ENCODE data around the gene GNAI3. TPM values are rescaled to one million over a fixed set of nuclear protein-coding genes. Genes with fewer than 3 reads are reported as not detected.

GNAI3 gene
- total RNA-seq, 1 experiment from 2014 or later, result 6.8 TPM

- Histone ChIP-seq H3K79me2 (ENCODE audit: low read length) (peaks cover 100% of the 10 kb centered on the region), H3K4me3 (ENCODE audit: low read length) (no peak overlapping the region), H3K27me3 (ENCODE audit: low read length) (no peaks in the 10 kb centered on the region), H4K20me1 (ENCODE audit: low read length) (peaks cover 37% of the 10 kb centered on the region), H3K9ac (ENCODE audit: low read length) (no peak overlapping the region), H3K36me3 (ENCODE audit: low read depth, low read length) (no peaks in the 10 kb centered on the region), H3K4me1 (ENCODE audit: insufficient read depth, low read length) (peaks cover 20% of the 10 kb centered on the region), H3F3A (ENCODE audit: low read length, unreplicated experiment) (no peaks in the 10 kb centered on the region), H3K4me2 (ENCODE audit: low read length) (no peak overlapping the region), H2AFZ (ENCODE audit: low read length) (no peak overlapping the region), H3K9me2 (replicated peaks; ENCODE audit: low read length) (no peaks in the 10 kb centered on the region), H3K9me3 (ENCODE audit: low read length) (no peaks in the 10 kb centered on the region), H3K27ac (ENCODE audit: low read length) (no peak overlapping the region)
- intact Hi-C loops (cut with micrococcal nuclease), result no loop called here
- BruUV-seq (replicated peaks), result no TSS peak
- no peak for ATAC-seq
- ChIA-PET CTCF (no interaction called here), POLR2A (ENCODE audit: unreplicated experiment) (no interaction called here)
- no peak for DNase-seq
- TF ChIP-seq, protein P1, sequence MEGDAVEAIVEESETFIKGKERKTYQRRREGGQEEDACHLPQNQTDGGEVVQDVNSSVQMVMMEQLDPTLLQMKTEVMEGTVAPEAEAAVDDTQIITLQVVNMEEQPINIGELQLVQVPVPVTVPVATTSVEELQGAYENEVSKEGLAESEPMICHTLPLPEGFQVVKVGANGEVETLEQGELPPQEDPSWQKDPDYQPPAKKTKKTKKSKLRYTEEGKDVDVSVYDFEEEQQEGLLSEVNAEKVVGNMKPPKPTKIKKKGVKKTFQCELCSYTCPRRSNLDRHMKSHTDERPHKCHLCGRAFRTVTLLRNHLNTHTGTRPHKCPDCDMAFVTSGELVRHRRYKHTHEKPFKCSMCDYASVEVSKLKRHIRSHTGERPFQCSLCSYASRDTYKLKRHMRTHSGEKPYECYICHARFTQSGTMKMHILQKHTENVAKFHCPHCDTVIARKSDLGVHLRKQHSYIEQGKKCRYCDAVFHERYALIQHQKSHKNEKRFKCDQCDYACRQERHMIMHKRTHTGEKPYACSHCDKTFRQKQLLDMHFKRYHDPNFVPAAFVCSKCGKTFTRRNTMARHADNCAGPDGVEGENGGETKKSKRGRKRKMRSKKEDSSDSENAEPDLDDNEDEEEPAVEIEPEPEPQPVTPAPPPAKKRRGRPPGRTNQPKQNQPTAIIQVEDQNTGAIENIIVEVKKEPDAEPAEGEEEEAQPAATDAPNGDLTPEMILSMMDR (conservative IDR thresholded peaks at IDR 0.05; ENCODE audit: low read depth, low read length), result no peak
- TF ChIP-seq EZH2 (IDR thresholded peaks at IDR 0.05; ENCODE audit: low read length, unreplicated experiment) (no peak), EZH2phosphoT487 (IDR thresholded peaks at IDR 0.05; ENCODE audit: borderline replicate concordance, low read length) (no peak)
Measured at GRCh38 chr1:109564194-109564878, 15.9 kb downstream of the GNAI3 start.

DNA sequence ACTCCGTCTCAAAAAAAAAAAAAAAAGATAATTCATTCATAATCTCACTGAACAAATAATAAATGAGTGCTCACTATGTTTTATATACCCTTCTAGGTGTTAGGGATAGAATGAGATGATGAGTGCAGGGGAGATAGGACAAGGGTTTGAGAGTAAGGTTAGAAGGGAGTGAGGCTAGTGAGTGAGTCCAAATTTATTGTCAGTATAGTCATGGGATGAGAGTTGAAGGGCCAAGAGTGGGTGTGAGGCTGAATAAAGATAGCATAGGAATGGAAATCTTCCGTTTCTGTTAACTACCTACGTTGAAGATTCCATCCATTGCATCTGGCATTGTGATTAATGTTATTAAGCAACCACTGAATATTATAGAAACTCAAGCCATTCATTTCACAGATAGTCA lies 16.8 kb downstream of the GNAI3 start:
- Histone ChIP-seq H3K36me3 (ENCODE audit: low read depth, low read length) (no peaks in the 10 kb centered on the region), H3K4me2 (ENCODE audit: low read length) (no peak overlapping the region), H3K27me3 (ENCODE audit: low read length) (no peaks in the 10 kb centered on the region), H3K79me2 (ENCODE audit: low read length) (peaks cover 98% of the 10 kb centered on the region), H3K9me3 (ENCODE audit: low read length) (no peaks in the 10 kb centered on the region), H2AFZ (ENCODE audit: low read length) (no peak overlapping the region), H3K9ac (ENCODE audit: low read length) (no peak overlapping the region), H3F3A (ENCODE audit: low read length, unreplicated experiment) (no peaks in the 10 kb centered on the region), H3K4me1 (ENCODE audit: insufficient read depth, low read length) (peaks cover 29% of the 10 kb centered on the region), H3K4me3 (ENCODE audit: low read length) (no peak overlapping the region), H3K27ac (ENCODE audit: low read length) (no peak overlapping the region), H4K20me1 (ENCODE audit: low read length) (peaks cover 38% of the 10 kb centered on the region), H3K9me2 (replicated peaks; ENCODE audit: low read length) (no peaks in the 10 kb centered on the region)
- TF ChIP-seq, protein P1 (conservative IDR thresholded peaks at IDR 0.05; ENCODE audit: low read depth, low read length), result no peak
- TF ChIP-seq EZH2 (IDR thresholded peaks at IDR 0.05; ENCODE audit: low read length, unreplicated experiment) (no peak), EZH2phosphoT487 (IDR thresholded peaks at IDR 0.05; ENCODE audit: borderline replicate concordance, low read length) (no peak)
- POLR2A ChIA-PET (ENCODE audit: unreplicated experiment), result no interaction called here
- ATAC-seq (no peak), DNase-seq (no peak)
- BruUV-seq (replicated peaks), result no TSS peak
- intact Hi-C loops (cut with micrococcal nuclease), result no loop called here
- CTCF ChIA-PET, result no interaction called here

- no peaks in the 10 kb centered on the region for H3F3A ChIP-seq (ENCODE audit: low read length, unreplicated experiment)
- no peaks in the 10 kb centered on the region for H3K9me3 ChIP-seq (ENCODE audit: low read length)
- no peak overlapping the region for H3K4me3 ChIP-seq (ENCODE audit: low read length)
- H3K27me3 ChIP-seq (ENCODE audit: low read length), result no peaks in the 10 kb centered on the region
- H4K20me1 ChIP-seq (ENCODE audit: low read length), result peaks cover 25% of the 10 kb centered on the region
- H3K4me1 ChIP-seq (ENCODE audit: insufficient read depth, low read length), result peaks cover 39% of the 10 kb centered on the region
- ChIA-PET CTCF (no interaction called here), POLR2A (ENCODE audit: unreplicated experiment) (interaction anchor here (0.5 kb wide), 1 partner anchor 19 kb away, joined by 4 read pairs; the partner anchor contains the start of gene GNAI3)
- TF ChIP-seq, protein P1 (conservative IDR thresholded peaks at IDR 0.05; ENCODE audit: low read depth, low read length), result no peak
- TF ChIP-seq EZH2phosphoT487 (IDR thresholded peaks at IDR 0.05; ENCODE audit: borderline replicate concordance, low read length), result no peak
- no peak for TF ChIP-seq EZH2 (IDR thresholded peaks at IDR 0.05; ENCODE audit: low read length, unreplicated experiment)
- no peak overlapping the region for H2AFZ ChIP-seq (ENCODE audit: low read length)
- no peaks in the 10 kb centered on the region for H3K36me3 ChIP-seq (ENCODE audit: low read depth, low read length)
- peaks cover 95% of the 10 kb centered on the region for H3K79me2 ChIP-seq (ENCODE audit: low read length)
- H3K27ac ChIP-seq (ENCODE audit: low read length), result no peak overlapping the region
- intact Hi-C loops (cut with micrococcal nuclease), result no loop called here
- no peak for ATAC-seq
- no peak for DNase-seq
- no TSS peak for BruUV-seq (replicated peaks)
- H3K4me2 ChIP-seq (ENCODE audit: low read length), result no peak overlapping the region
- H3K9me2 ChIP-seq (replicated peaks; ENCODE audit: low read length), result no peaks in the 10 kb centered on the region
- H3K9ac ChIP-seq (ENCODE audit: low read length), result no peak overlapping the region
Measured at GRCh38 chr1:109566982-109567381, 18.6 kb downstream of the GNAI3 start.

All from PC-3 (cell line).